Measurements from ENCODE around the gene NAE1.

- TF ChIP-seq CTCF (conservative IDR thresholded peaks at IDR 0.05; ENCODE audit: low read length) (no peak), EZH2phosphoT487 (IDR thresholded peaks at IDR 0.05; ENCODE audit: borderline replicate concordance, low read depth, low read length) (no peak)
These were observed 29.3 kb downstream of the NAE1 start, which contains the start of gene TERB1 for GRCh38 chr16:66801320-66802105.
